HG03460 (cell line): ENCODE data around the gene TMC3.

Source experiments
- ATAC-seq: cut with Tn5 transposase; IDR thresholded peaks from one replicate; pipeline ENCODE4 v1.9.1; 2021; ENCODE audit not compliant: unreplicated experiment

The TMC3 gene

DNA sequence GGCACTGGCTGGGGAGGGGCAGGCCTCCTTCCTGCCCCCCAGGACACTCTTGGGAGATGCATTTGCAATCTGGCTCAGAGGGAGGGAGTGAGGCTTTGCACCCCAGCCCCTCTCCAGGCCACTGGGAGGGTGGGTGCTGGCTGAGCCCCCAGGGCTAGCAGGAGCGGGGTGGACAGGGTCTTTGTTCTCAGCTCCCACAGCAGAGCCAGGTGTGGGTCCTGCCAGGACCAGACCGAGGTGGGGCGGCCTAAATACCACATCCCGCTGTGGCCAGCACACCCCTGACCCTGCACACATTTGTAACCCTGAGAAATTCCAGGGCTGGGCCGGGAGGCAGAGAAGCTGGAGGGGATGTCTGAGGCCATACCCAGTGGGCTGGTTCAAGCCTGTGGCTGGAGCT lies 91.1 kb downstream of the TMC3 start:
- no peak for ATAC-seq

DNA sequence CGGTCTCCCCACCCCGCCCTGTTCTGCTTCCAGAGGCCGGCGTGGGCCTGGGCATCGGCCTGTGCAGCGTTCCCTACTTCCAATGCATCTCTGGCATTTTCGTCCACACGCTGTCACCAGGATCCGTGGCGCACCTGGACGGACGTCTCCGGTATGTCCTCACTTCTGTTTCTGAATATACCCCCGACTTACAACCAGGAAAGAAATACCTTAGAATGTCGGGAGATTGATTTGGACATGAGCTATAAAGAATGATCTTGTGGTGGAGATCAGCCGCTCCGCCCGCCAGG lies 91.5 kb downstream of the TMC3 start:
- ATAC-seq: no peak

DNA sequence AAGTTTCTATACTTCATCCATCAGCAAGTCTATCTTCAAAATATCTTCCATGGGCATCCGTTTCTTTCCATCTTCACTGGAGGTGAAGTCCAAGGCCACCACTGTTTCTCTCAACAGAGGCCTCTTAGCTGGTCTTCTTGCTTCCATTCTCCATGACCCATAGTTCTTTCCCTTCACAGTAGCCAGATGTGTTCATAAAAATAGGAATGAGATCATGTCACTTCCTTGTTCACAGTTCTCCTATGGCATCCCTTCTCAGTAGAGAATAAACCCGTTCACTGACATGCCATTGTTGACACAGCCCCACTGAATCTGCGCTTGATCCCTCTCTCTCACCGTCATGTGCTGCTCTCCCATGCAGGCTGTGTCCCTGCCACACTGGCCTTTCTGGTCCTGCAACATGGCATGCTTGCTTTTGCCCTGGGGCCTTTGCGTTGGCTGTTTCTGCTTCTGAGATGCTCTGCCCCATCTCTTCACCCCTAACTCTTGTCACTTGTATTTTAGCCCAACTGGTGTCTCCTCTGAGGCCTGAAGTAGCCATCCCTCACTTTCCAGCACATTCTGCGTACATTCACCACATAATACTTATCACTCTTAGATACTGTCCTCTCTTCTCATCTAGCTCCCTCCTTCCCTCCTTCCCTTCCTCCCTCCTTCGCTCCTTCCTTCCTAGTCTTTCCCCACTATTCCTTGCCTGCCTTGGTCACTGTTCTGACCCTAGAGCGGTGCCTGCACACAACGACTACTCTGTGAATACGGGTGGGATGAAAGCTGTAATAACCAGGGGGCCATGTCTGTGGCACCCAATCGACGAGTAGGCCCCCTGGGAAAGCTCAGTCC lies 92.0 kb downstream of the TMC3 start:
- no peak for ATAC-seq

DNA sequence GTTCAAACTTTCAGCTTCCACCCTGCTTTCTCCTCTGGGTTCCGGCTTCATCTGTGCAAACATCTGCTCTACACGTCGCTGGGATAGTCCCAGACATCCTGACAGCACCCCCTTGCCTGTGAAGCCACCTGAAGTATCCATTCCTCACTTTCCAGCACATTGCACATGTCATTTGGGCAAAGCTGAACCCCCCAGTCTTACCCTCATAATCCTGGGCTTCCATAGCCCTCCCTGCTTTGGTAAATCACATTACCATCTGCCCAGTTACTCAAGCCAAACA lies 92.6 kb downstream of the TMC3 start:
- no peak for ATAC-seq
